ENCODE data around the gene NTPCR. TPM values are rescaled to one million over a fixed set of nuclear protein-coding genes. Genes with fewer than 3 reads are reported as not detected.

The NTPCR gene
- total RNA-seq, result 13.1 and 14.5 TPM in 2 replicates

DNA sequence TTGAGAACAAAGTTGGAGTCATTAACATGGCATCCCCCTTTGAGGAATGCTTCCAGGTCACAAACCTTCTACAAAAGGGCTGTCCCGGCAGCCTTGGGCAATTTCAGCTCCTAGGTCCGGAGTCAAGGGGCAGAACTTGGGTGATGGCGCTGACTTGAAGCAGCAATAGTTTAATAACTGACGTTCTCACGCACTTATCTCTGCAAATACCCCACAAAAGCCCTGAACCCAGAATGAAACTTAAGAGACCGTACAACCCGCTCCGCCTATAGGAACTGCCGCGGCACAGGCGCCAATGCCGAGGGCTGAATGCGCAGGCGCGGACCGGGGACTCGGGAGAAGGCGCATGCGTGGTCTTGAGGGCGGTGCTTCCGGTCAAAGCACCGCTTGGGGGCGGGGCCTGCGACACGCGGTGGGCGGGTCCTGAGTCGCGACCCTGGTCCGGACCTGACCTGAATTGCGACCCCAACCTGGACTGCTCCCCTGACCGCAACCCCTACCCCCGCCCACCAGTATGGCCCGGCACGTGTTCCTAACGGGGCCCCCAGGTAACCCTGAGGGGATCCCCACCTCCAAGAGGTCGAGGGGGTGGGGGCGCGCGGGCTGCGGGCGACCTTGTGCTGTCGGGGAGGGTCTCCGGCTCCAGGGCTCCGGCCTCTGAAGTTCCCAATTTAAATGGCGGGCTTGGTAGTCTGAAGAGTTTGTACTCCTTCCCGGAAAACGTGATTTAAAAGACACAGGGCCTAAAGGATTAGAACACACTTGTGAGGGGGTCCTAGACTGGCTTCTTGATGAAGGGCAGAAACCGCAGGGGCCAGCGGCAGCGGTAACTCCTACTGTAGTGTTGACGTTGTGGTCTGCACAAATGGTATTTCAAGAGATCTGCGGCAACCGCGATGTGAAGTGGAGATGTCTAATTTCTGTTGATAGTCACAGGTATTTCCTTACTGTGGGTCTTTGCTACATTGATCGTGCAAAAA is at the start of gene NTPCR:
TSS of gene NTPCR (plus strand) at position 415 of the 980 bp plus-strand sequence. CDS start at position 515, 100 bp downstream.

Other genes starting within 250 kb of the NTPCR start
- 2.0 and 2.5 TPM in 2 replicates for gene MAP10, start 145.2 kb upstream of the NTPCR start, total RNA-seq